ENCODE results near the gene NUCB1.
"Not testable (repeated sequence)": the region's sequence is repeated elsewhere in the genome, so short reads cannot be mapped to it uniquely, and the experiment has no call there.

The NUCB1 gene

GRCh38 chr19:48907671-48908070, 7.6 kb downstream of the NUCB1 start:
- no peak overlapping the region for H3K4me3 ChIP-seq (ENCODE audit: low read depth, low read length)
- in situ Hi-C loops (cut with HindIII; ENCODE audit: low sequenced_read_pairs), result no loop called here
- no peak for TF ChIP-seq CTCF (IDR thresholded peaks at IDR 0.05; ENCODE audit: low read depth, low read length)
- DNase-seq (ENCODE audit: low read depth, low spot score), result no peak

DNA sequence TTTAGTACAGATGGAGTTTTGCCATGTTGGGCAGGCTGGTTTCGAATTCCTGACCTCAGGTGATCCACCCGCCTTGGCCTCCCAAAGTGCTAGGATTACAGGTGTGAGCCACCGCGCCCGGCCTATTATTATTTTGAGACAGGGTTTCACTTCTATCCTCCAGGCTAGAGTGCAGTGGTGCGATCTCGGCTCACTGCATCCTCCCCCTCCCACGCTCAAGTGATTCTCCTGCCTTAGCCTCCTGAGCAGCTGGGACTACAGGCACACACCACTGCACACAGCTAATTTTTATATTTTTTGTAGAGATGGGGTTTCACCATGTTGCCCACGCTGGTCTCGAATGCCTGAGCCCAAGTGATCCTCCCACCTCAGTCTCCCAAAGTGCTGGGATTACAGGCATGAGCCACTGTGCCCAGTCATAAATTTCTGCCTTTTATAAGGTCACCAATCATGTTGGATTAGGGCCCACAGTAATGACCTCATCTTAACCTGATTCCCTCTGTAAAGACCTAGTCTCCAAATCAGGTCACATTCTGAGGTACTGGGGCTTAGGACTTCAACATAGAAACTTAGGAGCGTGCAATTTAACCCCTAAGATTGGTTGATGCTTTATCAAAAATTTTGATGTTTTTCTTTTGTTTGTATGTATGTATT, 9.4 kb downstream of the NUCB1 start:
- DNase-seq (ENCODE audit: low read depth, low spot score); H3K4me3 ChIP-seq (ENCODE audit: low read depth, low read length); in situ Hi-C loops (cut with HindIII; ENCODE audit: low sequenced_read_pairs): not testable (repeated sequence)

DNA sequence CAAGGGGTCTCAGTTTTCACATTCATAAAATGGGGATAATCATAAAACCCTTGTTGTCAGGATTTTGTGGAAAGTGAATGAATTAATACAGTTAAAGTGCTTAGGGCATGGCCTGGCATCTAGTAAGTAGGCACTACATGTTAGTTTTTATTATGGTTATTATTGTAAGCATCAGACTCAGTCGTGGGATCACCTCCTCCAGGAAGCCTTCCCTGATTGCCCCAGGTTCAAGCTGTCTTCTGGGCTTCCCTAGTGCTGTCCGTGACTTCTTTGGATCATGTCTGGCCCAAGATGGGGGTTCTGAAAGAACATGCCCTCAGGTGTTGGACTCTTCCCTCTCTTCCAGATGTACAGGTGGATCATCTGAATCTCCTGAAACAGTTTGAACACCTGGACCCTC, 10.7 kb downstream of the NUCB1 start:
- no peak for TF ChIP-seq CTCF (IDR thresholded peaks at IDR 0.05; ENCODE audit: low read depth, low read length)
- in situ Hi-C loops (cut with HindIII; ENCODE audit: low sequenced_read_pairs), result no loop called here
- DNase-seq (ENCODE audit: low read depth, low spot score), result no peak
- no peak overlapping the region for H3K4me3 ChIP-seq (ENCODE audit: low read depth, low read length)

DNA sequence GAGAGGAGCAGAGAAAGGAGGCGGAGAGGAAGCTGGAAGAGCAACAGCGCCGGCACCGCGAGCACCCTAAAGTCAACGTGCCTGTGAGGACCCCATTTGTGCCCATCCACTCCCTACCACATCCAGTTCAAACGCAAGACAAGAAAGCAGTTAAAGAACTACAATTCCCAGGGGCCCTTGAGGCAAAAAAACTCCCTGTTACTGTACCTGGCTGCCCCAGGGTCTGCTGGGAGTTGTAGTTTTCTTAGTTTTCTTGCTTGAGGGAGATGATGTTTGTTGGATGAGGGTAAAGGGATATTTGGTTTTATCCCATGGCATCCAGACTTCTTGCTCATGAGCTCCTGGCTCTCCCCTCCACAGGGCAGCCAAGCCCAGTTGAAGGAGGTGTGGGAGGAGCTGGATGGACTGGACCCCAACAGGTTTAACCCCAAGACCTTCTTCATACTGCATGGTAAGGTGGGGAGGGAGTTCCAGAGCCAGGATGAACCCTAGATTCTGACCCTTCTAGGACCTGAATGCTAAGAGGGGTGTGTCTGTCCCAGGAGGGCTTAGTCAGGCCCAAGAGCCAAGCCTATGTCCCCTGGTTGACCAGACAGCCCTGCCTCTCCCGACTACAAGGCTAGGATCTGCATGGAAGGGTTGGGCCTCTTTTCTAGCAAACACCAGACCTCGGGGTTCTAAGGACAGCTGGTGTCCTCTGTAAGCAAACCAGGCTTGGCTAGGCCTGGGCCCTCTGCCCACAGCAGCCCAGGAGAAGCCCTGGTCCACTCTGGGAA, 13.2 kb downstream of the NUCB1 start:
- in situ Hi-C loops (cut with HindIII; ENCODE audit: low sequenced_read_pairs), result no loop called here
- no peak for TF ChIP-seq CTCF (IDR thresholded peaks at IDR 0.05; ENCODE audit: low read depth, low read length)
- no peak overlapping the region for H3K4me3 ChIP-seq (ENCODE audit: low read depth, low read length)
- no peak for DNase-seq (ENCODE audit: low read depth, low spot score)

GRCh38 chr19:48914181-48914580, 14.1 kb downstream of the NUCB1 start:
- in situ Hi-C loops (cut with HindIII; ENCODE audit: low sequenced_read_pairs), result no loop called here
- DNase-seq (ENCODE audit: low read depth, low spot score), result no peak
- TF ChIP-seq CTCF (IDR thresholded peaks at IDR 0.05; ENCODE audit: low read depth, low read length), result no peak
- no peak overlapping the region for H3K4me3 ChIP-seq (ENCODE audit: low read depth, low read length)

DNA sequence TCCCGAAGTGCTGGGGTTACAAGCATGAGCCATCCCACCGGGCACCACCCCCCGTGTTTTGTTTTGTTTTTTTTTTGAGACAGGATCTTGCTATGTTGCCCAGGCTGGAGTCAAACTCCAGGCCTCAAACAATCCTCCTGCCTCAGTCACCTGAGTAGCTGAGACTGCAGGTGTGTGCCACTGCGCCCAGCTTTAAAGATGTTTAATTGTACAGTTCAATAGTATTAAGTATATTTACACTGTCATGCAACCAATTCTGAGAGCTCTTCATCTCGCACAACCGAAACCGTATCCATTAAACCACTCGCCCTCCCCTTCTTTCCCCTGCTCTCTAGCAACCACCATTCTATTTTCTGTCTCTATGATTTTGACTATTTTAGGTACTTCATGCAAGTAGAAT, 15.6 kb downstream of the NUCB1 start:
- in situ Hi-C loops (cut with HindIII; ENCODE audit: low sequenced_read_pairs), result no loop called here
- no peak overlapping the region for H3K4me3 ChIP-seq (ENCODE audit: low read depth, low read length)
- no peak for DNase-seq (ENCODE audit: low read depth, low spot score)
- TF ChIP-seq CTCF (IDR thresholded peaks at IDR 0.05; ENCODE audit: low read depth, low read length), result no peak

DNA sequence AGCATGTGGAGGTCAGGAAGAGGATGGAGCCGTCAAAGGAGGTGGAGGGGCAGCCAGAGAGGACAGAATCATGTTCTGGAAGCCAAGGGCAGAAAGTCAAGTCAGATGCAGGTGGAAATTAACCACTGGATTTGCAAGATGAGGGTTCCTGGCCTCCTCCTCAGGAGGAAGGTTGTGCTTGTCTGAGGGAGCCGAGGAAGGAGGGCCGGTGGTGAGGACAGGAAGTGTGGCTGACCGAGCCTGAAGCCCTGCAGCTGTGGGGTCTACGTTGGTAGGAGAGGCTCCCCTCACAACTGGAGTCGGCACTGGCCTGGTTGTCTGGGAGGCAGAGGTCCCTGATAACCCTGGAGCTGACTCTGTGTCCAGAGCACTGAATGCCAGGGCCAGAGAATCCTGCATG, 18.0 kb downstream of the NUCB1 start:
- no peak for TF ChIP-seq CTCF (IDR thresholded peaks at IDR 0.05; ENCODE audit: low read depth, low read length)
- no peak overlapping the region for H3K4me3 ChIP-seq (ENCODE audit: low read depth, low read length)
- in situ Hi-C loops (cut with HindIII; ENCODE audit: low sequenced_read_pairs), result no loop called here
- no peak for DNase-seq (ENCODE audit: low read depth, low spot score)

Measured in astrocyte of the spinal cord (primary cell).